DND-41 (cell line): ENCODE measurements around the gene GOLGA8J.

Experiments
- ATAC-seq: fragments of 200-7000 bp; cut with Tn5 transposase; 3 replicates; pipeline ENCODE4 v1.9.1; 2021; ENCODE audit warnings: low read depth; ENCODE audit not compliant: insufficient read depth
- DNase-seq: peaks from one replicate; pipeline ENCODE4 v3.0.0-alpha.2; 2020
- H2AFZ ChIP-seq: 2 replicates; pipeline ENCODE4 v1.6.0; 2012; ENCODE audit warnings: low read depth, low read length
- H3K27ac ChIP-seq: 2 replicates; pipeline ENCODE4 v1.5.1; 2012; ENCODE audit warnings: low read length, inconsistent platforms
- H3K27me3 ChIP-seq: fragments of 200-600 bp; sonication (generic); 2 replicates; pipeline ENCODE4 v1.6.0; 2012; ENCODE audit warnings: low read length, mild to moderate bottlenecking, inconsistent platforms; ENCODE audit not compliant: insufficient read depth, poor library complexity
- H3K36me3 ChIP-seq: 2 replicates; pipeline ENCODE4 v1.5.1; 2012; ENCODE audit warnings: low read length, inconsistent platforms; ENCODE audit not compliant: insufficient read depth
- H3K4me1 ChIP-seq: 2 replicates; pipeline ENCODE4 v1.5.1; 2012; ENCODE audit warnings: mild to moderate bottlenecking, low read length; ENCODE audit not compliant: insufficient read depth
- H3K4me2 ChIP-seq: 2 replicates; pipeline ENCODE4 v1.6.0; 2012; ENCODE audit warnings: mild to moderate bottlenecking, moderate library complexity, low read length, inconsistent platforms; ENCODE audit not compliant: insufficient read depth
- H3K4me3 ChIP-seq, 2 experiments: fragments of 200-600 bp in 1 of 2; shearing (Covaris generic) in 1 of 2; 2 replicates each; pipeline ENCODE4 v1.5.1; 2012 to 2016; ENCODE audit warnings: inconsistent platforms in 2 of 2, low read length in 2 of 2, mild to moderate bottlenecking in 2 of 2, low read depth in 1 of 2, moderate library complexity in 1 of 2
- H3K79me2 ChIP-seq: 2 replicates; pipeline ENCODE4 v1.6.0; 2012; ENCODE audit warnings: low read length, inconsistent platforms; ENCODE audit not compliant: insufficient read depth
- H3K9ac ChIP-seq: 2 replicates; pipeline ENCODE4 v1.6.0; 2012; ENCODE audit warnings: low read depth, mild to moderate bottlenecking, inconsistent platforms, low read length, moderate library complexity
- H3K9me3 ChIP-seq: 2 replicates; pipeline ENCODE4 v1.5.1; 2012; ENCODE audit warnings: low read length, moderate library complexity, mild to moderate bottlenecking, inconsistent platforms; ENCODE audit not compliant: insufficient read depth, severe bottlenecking
- H4K20me1 ChIP-seq: 2 replicates; pipeline ENCODE4 v1.6.0; 2012; ENCODE audit warnings: low read length; ENCODE audit not compliant: insufficient read depth
- EZH2 ChIP-seq: IDR thresholded peaks from 3 replicates; pipeline ENCODE4 v1.6.1; 2012; ENCODE audit warnings: borderline replicate concordance, low read depth, mild to moderate bottlenecking, moderate library complexity, low read length, inconsistent platforms; ENCODE audit not compliant: severe bottlenecking
- TF ChIP-seq, protein P1 (sequence below): IDR thresholded peaks from 2 replicates; pipeline ENCODE4 v1.5.1; 2012; ENCODE audit warnings: borderline replicate concordance, low read length, moderate library complexity, mild to moderate bottlenecking; ENCODE audit not compliant: poor library complexity, severe bottlenecking; ENCODE audit errors: extremely low read depth

GOLGA8J gene

DNA sequence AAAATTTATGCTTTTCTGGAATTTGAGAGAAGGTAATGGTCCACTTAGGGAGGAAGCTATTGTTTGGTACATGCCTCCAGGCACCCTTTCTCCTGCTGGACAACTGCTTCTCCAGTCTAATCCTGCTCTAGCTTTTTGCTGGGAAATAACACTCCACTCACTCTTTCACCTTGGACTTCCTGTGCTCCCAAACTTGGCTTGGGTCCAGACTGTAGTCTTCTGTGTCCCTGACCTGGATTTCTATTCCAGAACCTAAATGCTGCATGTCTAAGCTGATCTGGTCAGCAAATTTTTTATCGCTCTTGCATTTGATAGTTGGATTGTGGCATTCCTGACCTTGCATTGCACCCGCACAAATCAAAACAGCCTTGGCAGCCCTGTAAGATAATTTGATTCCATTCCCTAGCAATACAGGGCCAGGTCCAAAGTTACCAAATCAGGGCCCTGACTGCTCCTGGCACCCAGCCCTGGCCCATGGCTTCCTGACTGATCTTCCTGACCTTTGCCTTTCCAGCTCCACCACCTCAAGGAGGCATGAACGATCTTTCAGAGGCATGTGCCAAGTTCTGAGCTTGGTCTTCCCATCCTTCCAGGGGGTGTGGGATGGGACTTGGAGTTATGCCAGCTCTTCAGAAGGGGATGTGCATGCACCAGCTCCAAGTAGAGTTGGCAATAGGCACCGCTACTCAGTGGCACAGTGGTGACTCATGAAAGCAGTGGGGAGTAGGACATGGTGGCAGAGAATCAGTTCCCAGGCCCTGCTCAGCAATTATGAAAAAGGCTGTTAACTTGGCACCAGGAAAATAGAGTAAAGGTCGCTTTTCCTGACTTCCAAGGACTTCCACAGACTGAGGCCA, 43.9 kb upstream of the GOLGA8J start:
- Histone ChIP-seq H3K4me1 (no peaks in the 10 kb centered on the region), H3K27ac (no peak overlapping the region), H3K4me2 (no peak overlapping the region), H3K36me3 (no peaks in the 10 kb centered on the region), H3K27me3 (no peaks in the 10 kb centered on the region), H3K9ac (no peak overlapping the region), H3K79me2 (no peaks in the 10 kb centered on the region), H2AFZ (no peak overlapping the region), H3K9me3 (no peaks in the 10 kb centered on the region), H3K4me3 (no peak overlapping the region), H4K20me1 (no peaks in the 10 kb centered on the region; the same call in 1 of the 2 replicates)
- DNase-seq (no peak), ATAC-seq (no peak)
- TF ChIP-seq, protein P1, sequence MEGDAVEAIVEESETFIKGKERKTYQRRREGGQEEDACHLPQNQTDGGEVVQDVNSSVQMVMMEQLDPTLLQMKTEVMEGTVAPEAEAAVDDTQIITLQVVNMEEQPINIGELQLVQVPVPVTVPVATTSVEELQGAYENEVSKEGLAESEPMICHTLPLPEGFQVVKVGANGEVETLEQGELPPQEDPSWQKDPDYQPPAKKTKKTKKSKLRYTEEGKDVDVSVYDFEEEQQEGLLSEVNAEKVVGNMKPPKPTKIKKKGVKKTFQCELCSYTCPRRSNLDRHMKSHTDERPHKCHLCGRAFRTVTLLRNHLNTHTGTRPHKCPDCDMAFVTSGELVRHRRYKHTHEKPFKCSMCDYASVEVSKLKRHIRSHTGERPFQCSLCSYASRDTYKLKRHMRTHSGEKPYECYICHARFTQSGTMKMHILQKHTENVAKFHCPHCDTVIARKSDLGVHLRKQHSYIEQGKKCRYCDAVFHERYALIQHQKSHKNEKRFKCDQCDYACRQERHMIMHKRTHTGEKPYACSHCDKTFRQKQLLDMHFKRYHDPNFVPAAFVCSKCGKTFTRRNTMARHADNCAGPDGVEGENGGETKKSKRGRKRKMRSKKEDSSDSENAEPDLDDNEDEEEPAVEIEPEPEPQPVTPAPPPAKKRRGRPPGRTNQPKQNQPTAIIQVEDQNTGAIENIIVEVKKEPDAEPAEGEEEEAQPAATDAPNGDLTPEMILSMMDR = no peak
- no peak for TF ChIP-seq EZH2

- DNase-seq (no peak), ATAC-seq (no peak)
- no peaks in the 10 kb centered on the region for H3K4me1 ChIP-seq
- no peak overlapping the region for H3K4me2 ChIP-seq
- H3K36me3 ChIP-seq = no peaks in the 10 kb centered on the region
- no peaks in the 10 kb centered on the region for H3K9me3 ChIP-seq
- H3K27ac ChIP-seq = no peak overlapping the region
- H3K9ac ChIP-seq = no peak overlapping the region
- no peak for TF ChIP-seq EZH2
- TF ChIP-seq, protein P1 = no peak
- no peaks in the 10 kb centered on the region for H3K27me3 ChIP-seq
- H3K79me2 ChIP-seq = no peaks in the 10 kb centered on the region
- no peak overlapping the region for H3K4me3 ChIP-seq
- no peaks in the 10 kb centered on the region; the same call in 1 of the 2 replicates for H4K20me1 ChIP-seq
- no peak overlapping the region for H2AFZ ChIP-seq
Measured at GRCh38 chr15:30041868-30042267, 40.9 kb upstream of the GOLGA8J start.

DNA sequence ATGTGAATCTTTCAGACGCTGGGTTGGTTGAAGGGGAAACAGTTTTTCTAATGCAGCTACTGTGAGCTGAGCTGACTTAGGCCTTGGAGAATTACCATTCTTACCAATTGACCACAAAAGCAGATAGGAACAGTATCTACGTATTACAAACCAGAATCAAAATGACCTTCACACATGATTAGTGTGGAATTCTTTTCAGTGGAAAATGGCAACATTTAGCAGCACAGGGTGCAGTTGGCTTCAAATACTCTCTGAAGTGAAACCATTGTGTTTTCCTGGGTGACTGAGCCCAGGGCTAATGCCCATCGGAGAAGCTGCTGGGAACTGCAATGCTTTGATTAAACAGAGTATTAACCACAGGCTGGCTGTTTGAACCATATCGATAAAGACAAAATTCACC, 40.2 kb upstream of the GOLGA8J start:
- H3K4me3 ChIP-seq = no peak overlapping the region
- H3K27me3 ChIP-seq = no peaks in the 10 kb centered on the region
- no peaks in the 10 kb centered on the region for H3K9me3 ChIP-seq
- no peak overlapping the region for H2AFZ ChIP-seq
- H3K79me2 ChIP-seq = no peaks in the 10 kb centered on the region
- H3K9ac ChIP-seq = no peak overlapping the region
- no peak overlapping the region for H3K27ac ChIP-seq
- ATAC-seq (no peak), DNase-seq (no peak)
- TF ChIP-seq, protein P1 = no peak
- TF ChIP-seq EZH2 = no peak
- no peak overlapping the region for H3K4me2 ChIP-seq
- H3K4me1 ChIP-seq = no peaks in the 10 kb centered on the region
- H4K20me1 ChIP-seq = no peaks in the 10 kb centered on the region; the same call in 1 of the 2 replicates
- H3K36me3 ChIP-seq = no peaks in the 10 kb centered on the region
